Rectal smooth muscle tissue (tissue), 1 donor: Measurements from ENCODE around the gene DCST1.

Experiments used
- H3K27ac ChIP-seq: one replicate; pipeline ENCODE4 v1.7.0; 2013; ENCODE audit warnings: low read depth, low read length, inconsistent platforms
- H3K27me3 ChIP-seq: one replicate; pipeline ENCODE4 v1.7.0; 2013; ENCODE audit warnings: low read length; ENCODE audit not compliant: control insufficient read depth, insufficient read depth
- H3K36me3 ChIP-seq: one replicate; pipeline ENCODE4 v1.7.0; 2013; ENCODE audit warnings: low read length; ENCODE audit not compliant: control insufficient read depth, insufficient read depth
- H3K4me1 ChIP-seq: one replicate; pipeline ENCODE4 v1.7.0; 2013; ENCODE audit warnings: low read length; ENCODE audit not compliant: control insufficient read depth, insufficient read depth
- H3K4me3 ChIP-seq: one replicate; pipeline ENCODE4 v1.7.0; 2013; ENCODE audit warnings: low read length
- H3K9ac ChIP-seq: one replicate; pipeline ENCODE4 v1.7.0; 2013; ENCODE audit warnings: low read length

The DCST1 gene

DNA sequence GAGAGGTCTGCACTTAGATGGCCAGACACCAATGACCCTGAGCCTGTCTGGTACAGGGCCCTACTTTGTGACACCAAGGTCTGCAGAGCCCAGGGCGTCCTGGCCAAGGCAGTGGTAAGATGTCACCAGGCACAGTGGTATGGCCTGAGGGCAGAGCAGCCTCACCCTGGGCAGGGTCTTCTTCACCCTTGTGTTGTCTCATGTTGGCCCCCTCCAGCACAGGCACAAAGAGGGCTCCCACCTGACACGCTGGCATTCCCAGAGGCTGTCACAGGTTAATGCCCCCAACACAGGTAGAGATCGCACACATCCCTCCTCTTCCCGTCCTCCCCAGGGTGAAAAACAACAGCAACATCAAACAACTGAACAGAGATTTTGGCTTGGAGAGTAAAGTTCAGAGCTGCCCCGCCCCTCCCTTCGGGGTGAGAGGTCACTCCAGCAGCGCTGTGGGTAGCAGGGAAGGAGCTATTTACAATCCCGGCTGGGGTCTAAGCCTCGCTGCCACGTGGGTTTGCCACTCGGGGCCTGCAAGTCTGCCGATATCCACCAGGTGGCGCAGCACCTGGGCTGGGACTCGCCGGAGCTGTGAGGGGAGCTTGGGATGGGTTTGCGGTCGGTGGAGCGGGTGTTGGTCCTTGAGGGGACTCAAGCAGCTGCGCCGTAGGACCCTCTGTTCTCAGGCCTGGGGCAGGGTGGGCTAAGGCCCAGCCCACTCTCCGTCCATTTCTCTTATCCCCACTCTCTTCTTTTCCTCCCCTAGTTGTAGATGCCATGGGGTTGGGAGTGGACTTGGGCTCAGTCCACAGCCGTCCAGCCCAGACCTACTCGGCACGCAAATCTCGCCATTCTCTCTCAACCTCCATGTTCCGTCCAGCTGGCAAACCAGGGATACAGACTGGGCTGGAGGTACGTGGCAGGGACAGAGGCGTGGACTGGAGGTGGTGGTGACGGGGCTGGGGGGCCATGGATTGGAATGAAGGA is 57.7 kb downstream of the DCST1 start:
- H3K9ac ChIP-seq, result no peak overlapping the region
- H3K4me3 ChIP-seq, result no peak overlapping the region
- peaks cover 13% of the 10 kb centered on the region for H3K4me1 ChIP-seq
- H3K27ac ChIP-seq, result no peak overlapping the region
- no peaks in the 10 kb centered on the region for H3K27me3 ChIP-seq
- no peaks in the 10 kb centered on the region for H3K36me3 ChIP-seq

DNA sequence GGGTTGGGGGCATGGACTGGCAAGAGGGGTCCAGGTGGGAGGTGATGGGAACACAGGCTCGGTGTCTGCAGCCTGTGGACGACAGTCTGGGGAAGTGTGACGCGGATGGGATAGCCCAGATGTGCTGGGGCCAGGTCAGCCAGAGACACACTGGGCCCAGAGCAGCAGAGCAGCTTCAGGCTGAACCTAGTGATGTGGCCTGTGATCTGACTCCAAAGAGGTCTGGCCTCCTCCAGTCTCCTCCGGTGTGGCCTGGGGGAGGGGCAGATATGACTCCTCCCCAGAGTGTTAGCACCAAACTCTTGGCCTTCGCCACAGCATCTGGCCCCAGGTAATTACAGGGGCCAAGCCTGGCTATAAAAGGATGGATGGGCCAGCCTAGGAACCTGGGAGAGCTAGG is 58.5 kb downstream of the DCST1 start:
- H3K27me3 ChIP-seq, result no peaks in the 10 kb centered on the region
- H3K27ac ChIP-seq, result no peak overlapping the region
- H3K9ac ChIP-seq, result no peak overlapping the region
- H3K4me1 ChIP-seq, result peaks cover 13% of the 10 kb centered on the region
- H3K36me3 ChIP-seq, result no peaks in the 10 kb centered on the region
- H3K4me3 ChIP-seq, result no peak overlapping the region

DNA sequence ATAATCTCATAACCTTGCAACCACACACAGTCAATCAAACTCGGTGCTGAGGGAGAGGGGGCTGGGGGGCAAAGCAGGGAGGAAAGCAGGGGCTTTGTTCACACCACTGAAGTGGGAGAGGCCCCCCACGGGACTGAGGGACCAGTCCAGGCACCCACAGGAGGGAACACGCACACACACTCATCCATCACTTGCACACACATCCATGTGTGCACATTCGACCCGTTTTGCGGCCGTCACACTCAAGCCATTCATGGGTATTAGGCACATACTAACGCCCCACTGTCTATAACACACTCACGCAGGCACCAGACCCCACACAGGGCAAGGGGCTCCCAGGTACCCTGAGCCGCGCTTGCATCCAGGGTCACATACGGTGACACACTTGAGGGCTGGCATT is 59.0 kb downstream of the DCST1 start:
- Histone ChIP-seq H3K27me3 (no peaks in the 10 kb centered on the region), H3K4me3 (no peak overlapping the region), H3K4me1 (peaks cover 13% of the 10 kb centered on the region), H3K9ac (no peak overlapping the region), H3K36me3 (no peaks in the 10 kb centered on the region), H3K27ac (no peak overlapping the region)

DNA sequence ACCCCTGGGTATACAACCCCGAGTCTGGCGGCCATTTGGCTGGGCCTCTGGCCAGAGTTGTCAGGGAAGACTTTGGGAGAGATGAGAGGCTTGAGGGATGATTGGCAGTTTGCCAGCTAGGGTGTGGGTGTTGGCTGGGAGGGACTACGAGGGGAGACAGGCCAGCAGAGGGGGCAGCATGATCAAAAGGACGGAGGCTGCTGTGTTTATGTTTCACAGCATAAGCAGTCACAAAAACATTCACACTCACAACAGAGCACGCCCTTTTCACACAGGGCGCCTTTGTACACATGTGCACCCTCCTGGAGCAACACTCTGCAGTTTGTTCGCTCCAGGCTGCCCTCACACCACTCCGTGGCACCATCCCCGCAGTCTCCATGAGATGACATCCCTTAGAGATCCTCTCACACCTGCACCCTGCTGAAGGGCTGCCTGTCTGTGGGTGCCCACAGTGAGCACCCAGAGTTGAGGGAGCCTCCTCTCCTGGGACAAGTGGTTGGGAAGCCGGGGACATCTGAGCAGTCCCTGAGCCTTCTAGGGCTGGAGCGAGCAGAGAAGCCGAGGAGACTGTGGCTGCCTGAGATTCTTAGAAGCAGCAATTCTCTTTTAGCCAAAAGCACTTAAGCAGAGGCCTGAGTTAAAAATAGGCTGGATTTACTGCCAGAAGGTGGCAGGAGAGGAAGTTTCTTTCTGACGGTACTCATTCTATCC is 60.4 kb downstream of the DCST1 start:
- Histone ChIP-seq H3K36me3 (no peaks in the 10 kb centered on the region), H3K27ac (peak overlapping the region; percentile 56), H3K4me1 (peaks cover 13% of the 10 kb centered on the region), H3K9ac (no peak overlapping the region), H3K27me3 (no peaks in the 10 kb centered on the region), H3K4me3 (peak overlapping the region; percentile 33)

DNA sequence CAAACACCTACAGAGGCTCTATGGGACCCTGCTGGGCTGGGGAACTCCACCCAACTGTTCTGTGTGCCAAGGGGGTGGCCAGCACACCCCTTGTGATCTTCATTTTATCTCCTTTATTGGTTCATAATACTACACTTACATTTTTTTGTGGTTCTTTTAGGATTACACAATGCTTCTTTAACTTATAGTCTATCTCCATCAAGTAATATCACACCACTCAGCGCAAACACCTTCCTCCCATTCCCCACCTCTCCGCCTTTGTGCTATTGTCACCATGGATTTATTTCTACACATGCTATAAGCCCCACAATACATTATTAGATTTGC is 61.0 kb downstream of the DCST1 start:
- Histone ChIP-seq H3K9ac (no peak overlapping the region), H3K4me3 (no peak overlapping the region), H3K27me3 (no peaks in the 10 kb centered on the region), H3K27ac (peak overlapping the region; percentile 56), H3K36me3 (no peaks in the 10 kb centered on the region), H3K4me1 (peaks cover 13% of the 10 kb centered on the region)

DNA sequence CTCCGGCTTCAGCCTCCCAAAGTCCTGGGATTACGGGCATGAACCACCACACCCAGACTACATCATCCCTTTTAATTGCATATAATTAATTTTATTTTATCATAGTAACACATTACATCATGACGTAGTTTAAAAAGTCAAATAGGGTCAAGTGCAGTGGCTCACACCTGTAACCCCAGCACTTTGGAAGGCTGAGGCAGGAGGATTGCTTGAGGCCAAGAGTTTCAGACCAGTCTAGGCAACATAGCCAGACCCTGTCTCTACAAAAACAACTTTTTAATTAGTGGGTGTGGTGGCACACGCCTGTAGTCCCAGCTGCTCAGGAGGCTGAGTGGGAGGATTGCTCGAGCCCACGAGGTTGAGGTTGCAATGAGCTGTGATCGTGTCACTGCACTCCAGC is 65.7 kb downstream of the DCST1 start:
- no peaks in the 10 kb centered on the region for H3K36me3 ChIP-seq
- H3K9ac ChIP-seq, result no peak overlapping the region
- no peaks in the 10 kb centered on the region for H3K27me3 ChIP-seq
- H3K4me1 ChIP-seq, result peaks cover 4% of the 10 kb centered on the region
- H3K27ac ChIP-seq, result no peak overlapping the region
- no peak overlapping the region for H3K4me3 ChIP-seq
